SK-N-MC (cell line): ENCODE data around the gene MBD3L2.
A peak's percentile ranks its signal among the peaks of the same experiment; 100 is the strongest.
"Not testable (repeated sequence)": the region's sequence is repeated elsewhere in the genome, so short reads cannot be mapped to it uniquely, and the experiment has no call there.

Experiments
- DNase-seq: peaks from one replicate; pipeline ENCODE4 v3.0.0-alpha.2; 2011; ENCODE audit warnings: low read depth, low spot score
- H3K27ac ChIP-seq: fragments of 200-600 bp; sonication (generic); 2 replicates; pipeline ENCODE4 v1.5.1; 2016; ENCODE audit warnings: mixed run types
- H3K36me3 ChIP-seq: fragments of 200-600 bp; sonication (generic); 2 replicates; pipeline ENCODE4 v1.6.1; 2017; ENCODE audit warnings: antibody characterized with exemption, low read length, mixed read lengths; ENCODE audit not compliant: insufficient read depth
- H3K4me3 ChIP-seq: fragments of 200-600 bp; sonication (generic); 2 replicates; pipeline ENCODE4 v1.5.1; 2016
- H3K9ac ChIP-seq: fragments of 200-600 bp; sonication (generic); 2 replicates; pipeline ENCODE4 v1.8.0; 2017; ENCODE audit warnings: mixed run types, mixed read lengths; ENCODE audit not compliant: insufficient read length
- H3K9me3 ChIP-seq: fragments of 200-600 bp; sonication (generic); 2 replicates; pipeline ENCODE4 v1.6.1; 2017; ENCODE audit warnings: low read depth, mild to moderate bottlenecking, antibody characterized with exemption, low read length, moderate library complexity, mixed read lengths
- EZH2 ChIP-seq: fragments of 200-600 bp; sonication (generic); IDR thresholded peaks from one replicate; pipeline ENCODE4 v1.6.1; 2017; ENCODE audit warnings: antibody characterized with exemption
- FOXP2 ChIP-seq: optimal IDR thresholded peaks from 2 replicates; pipeline ENCODE3; 2011; ENCODE audit warnings: mild to moderate bottlenecking, moderate library complexity; ENCODE audit not compliant: insufficient read depth; ENCODE audit errors: extremely low read length, control extremely low read depth
- POLR2AphosphoS5 ChIP-seq: IDR thresholded peaks from 2 replicates; pipeline ENCODE4 v1.6.1; 2012; ENCODE audit warnings: mild to moderate bottlenecking, low read depth, low read length, borderline replicate concordance

The MBD3L2 gene

DNA sequence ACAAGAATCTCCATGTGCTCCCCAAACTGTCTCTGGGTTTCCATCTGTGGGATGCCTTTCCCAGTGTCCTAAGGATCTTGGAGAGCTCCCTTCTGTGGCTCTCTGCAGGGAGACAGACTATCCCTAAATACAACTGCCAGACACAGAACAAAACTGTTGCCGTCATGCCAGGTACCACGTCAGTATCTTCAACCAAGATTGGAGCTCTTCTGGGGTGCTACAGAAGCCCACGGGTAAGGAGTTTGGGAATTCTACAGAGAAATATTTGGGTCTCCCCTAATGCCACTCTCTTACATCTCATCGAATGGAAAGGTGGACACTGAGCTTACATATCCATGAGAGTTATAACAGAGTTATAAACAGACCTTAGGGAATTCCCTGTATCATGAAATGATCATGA is 14.2 kb downstream of the MBD3L2 start:
- no peaks in the 10 kb centered on the region for H3K9me3 ChIP-seq
- no peak overlapping the region for H3K4me3 ChIP-seq
- H3K9ac ChIP-seq = no peak overlapping the region
- H3K36me3 ChIP-seq = no peaks in the 10 kb centered on the region
- TF ChIP-seq EZH2 = no peak
- TF ChIP-seq POLR2AphosphoS5 = no peak
- TF ChIP-seq FOXP2 = no peak
- H3K27ac ChIP-seq = no peak overlapping the region
- DNase-seq = no peak

- Histone ChIP-seq H3K27ac (no peak overlapping the region), H3K9ac (no peak overlapping the region), H3K4me3 (no peak overlapping the region), H3K9me3 (no peaks in the 10 kb centered on the region), H3K36me3 (no peaks in the 10 kb centered on the region)
- TF ChIP-seq EZH2 (no peak), POLR2AphosphoS5 (no peak), FOXP2 (no peak)
- DNase-seq = no peak
Measured at GRCh38 chr19:7063764-7064418, 14.8 kb downstream of the MBD3L2 start.

- H3K9me3 ChIP-seq, H3K27ac ChIP-seq, H3K4me3 ChIP-seq, DNase-seq, H3K9ac ChIP-seq: not testable (repeated sequence)
- H3K36me3 ChIP-seq = peaks cover 13% of the 10 kb centered on the region
Measured at GRCh38 chr19:7067122-7067521, 18.0 kb downstream of the MBD3L2 start.

DNA sequence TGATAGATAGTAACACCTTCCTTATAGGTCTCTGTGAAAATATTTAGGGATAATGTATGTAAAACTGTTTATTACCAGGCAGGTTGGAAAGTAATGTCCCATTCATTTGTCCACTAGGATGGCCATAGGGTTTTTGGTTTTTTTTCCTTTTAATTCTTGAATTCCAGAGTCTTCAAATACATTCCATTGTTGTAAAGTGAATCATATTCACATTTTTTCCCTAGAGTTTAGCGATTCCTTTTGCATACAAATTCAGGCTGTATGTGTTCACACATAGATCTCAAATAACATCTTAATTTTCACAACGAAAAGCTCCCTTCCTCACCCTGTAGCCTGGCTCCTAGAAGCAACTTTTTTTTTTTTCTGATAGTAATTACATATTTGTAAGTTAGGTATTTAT is 18.6 kb downstream of the MBD3L2 start:
- DNase-seq = no peak
- Histone ChIP-seq H3K36me3 (peaks cover 19% of the 10 kb centered on the region), H3K27ac (no peak overlapping the region), H3K9me3 (no peaks in the 10 kb centered on the region), H3K4me3 (no peak overlapping the region), H3K9ac (no peak overlapping the region)
- no peak for TF ChIP-seq EZH2
- no peak for TF ChIP-seq FOXP2
- TF ChIP-seq POLR2AphosphoS5 = no peak

GRCh38 chr19:7068599-7068998 is 19.5 kb downstream of the MBD3L2 start:
- H3K4me3 ChIP-seq = peak overlapping the region; percentile 100

GRCh38 chr19:7069042-7069903 is 20.2 kb downstream of the MBD3L2 start, which contains the start of gene ZNF557:
TSS of gene ZNF557 (plus strand) at chr19:7069703. CDS start at chr19:7075075, 5,372 bp downstream.
- Histone ChIP-seq H3K9ac (peak within 1 kb of the TSS; percentile 85), H3K36me3 (peaks cover 33% of the 10 kb centered on the region), H3K9me3 (no peaks in the 10 kb centered on the region; the same call in 1 of the 2 replicates), H3K4me3 (peak within 1 kb of the TSS; percentile 100), H3K27ac (peak within 1 kb of the TSS; percentile 84)
- peak; percentile 84 for DNase-seq
- peak; percentile 85 for TF ChIP-seq FOXP2
- peak; percentile 80; the same call in 1 of the 2 replicates for TF ChIP-seq POLR2AphosphoS5
- no peak for TF ChIP-seq EZH2

More at GRCh38 chr19:7068599-7068998, 19.5 kb downstream of the MBD3L2 start:
- no peak overlapping the region for H3K9ac ChIP-seq
- no peaks in the 10 kb centered on the region for H3K9me3 ChIP-seq
- H3K36me3 ChIP-seq = peaks cover 27% of the 10 kb centered on the region
- TF ChIP-seq FOXP2 (no peak), POLR2AphosphoS5 (no peak), EZH2 (no peak)
- H3K27ac ChIP-seq = no peak overlapping the region
- no peak for DNase-seq

- DNase-seq = no peak
- no peak overlapping the region; the same call in 1 of the 2 replicates for H3K27ac ChIP-seq
- TF ChIP-seq POLR2AphosphoS5 (no peak), FOXP2 (no peak)
- H3K9me3 ChIP-seq = no peaks in the 10 kb centered on the region; the same call in 1 of the 2 replicates
- peak overlapping the region; percentile 100 for H3K4me3 ChIP-seq
- peaks cover 39% of the 10 kb centered on the region for H3K36me3 ChIP-seq
- H3K9ac ChIP-seq = peak overlapping the region; percentile 85
Measured at GRCh38 chr19:7069904-7070226, 20.7 kb downstream of the MBD3L2 start.

DNA sequence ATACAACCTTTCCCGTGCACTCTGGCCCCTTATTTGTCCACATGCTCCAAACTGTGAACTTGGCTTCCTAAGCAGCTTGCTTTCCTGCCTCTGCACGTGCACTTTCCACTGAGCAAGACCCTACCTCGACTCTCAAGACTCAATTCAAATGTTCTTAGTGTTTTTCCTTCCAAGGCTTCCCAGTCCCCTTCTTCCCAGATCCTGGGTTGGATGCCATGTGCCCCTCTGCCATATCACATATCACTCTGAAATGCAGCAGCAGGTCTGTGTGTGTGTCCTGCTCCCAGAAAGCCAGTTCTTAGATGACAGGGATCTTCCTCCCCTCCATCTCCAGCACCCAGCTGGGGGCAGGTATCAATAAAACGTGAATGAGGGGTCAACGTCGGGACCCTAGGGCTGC is 23.4 kb downstream of the MBD3L2 start:
- DNase-seq = no peak
- no peak overlapping the region for H3K9ac ChIP-seq
- peaks cover 65% of the 10 kb centered on the region for H3K36me3 ChIP-seq
- H3K4me3 ChIP-seq = no peak overlapping the region
- peaks cover 11% of the 10 kb centered on the region; the same call in 1 of the 2 replicates for H3K9me3 ChIP-seq
- TF ChIP-seq FOXP2 = no peak
- TF ChIP-seq POLR2AphosphoS5 = no peak
- no peak for TF ChIP-seq EZH2
- H3K27ac ChIP-seq = no peak overlapping the region

DNA sequence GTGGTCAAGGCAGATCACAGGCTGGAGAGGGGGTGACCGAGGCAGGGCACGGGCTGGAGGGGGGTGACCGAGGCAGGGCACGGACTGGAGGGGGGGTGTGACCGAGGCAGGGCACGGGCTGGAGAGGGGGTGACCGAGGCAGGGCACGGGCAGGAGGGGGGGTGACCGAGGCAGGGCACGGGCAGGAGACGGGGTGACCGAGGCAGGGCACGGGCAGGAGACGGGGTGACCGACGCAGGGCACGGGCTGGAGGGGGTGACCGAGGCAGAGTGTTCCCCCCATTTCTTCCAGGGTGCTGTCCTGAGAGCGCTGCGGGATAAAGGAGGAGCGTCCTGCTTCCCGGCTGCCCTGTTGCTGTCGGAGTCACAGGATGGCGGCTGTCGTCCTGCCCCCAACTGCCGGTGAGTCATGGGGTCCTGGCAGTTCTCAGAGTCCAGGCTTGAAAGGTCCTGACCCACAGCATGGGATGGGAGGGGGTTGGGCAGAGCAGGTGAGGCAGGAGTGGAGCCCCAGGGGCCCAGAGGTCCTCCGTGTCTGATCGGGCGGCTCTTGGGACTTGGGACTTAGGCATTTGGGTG is 25.7 kb downstream of the MBD3L2 start:
- Histone ChIP-seq H3K4me3 (no peak overlapping the region), H3K9me3 (peaks cover 24% of the 10 kb centered on the region), H3K27ac (no peak overlapping the region), H3K9ac (no peak overlapping the region), H3K36me3 (peaks cover 87% of the 10 kb centered on the region)
- TF ChIP-seq EZH2 = no peak
- TF ChIP-seq FOXP2 = no peak
- no peak for TF ChIP-seq POLR2AphosphoS5
- DNase-seq = no peak
